NCI-H345 (cell line): ENCODE data around the gene RPP21.
A peak's percentile ranks its signal among the peaks of the same experiment; 100 is the strongest.

Experiments
- DNase-seq: peaks from one replicate; lab custom pipeline; 2025; lab: John Stamatoyannopoulos, UW

RPP21 gene

GRCh38 chr6:30380464-30380863 lies 35.5 kb downstream of the RPP21 start:
- DNase-seq = no peak

GRCh38 chr6:30386166-30386565 lies 41.2 kb downstream of the RPP21 start:
- no peak for DNase-seq

- DNase-seq = no peak
Observed at GRCh38 chr6:30391240-30391639, 46.3 kb downstream of the RPP21 start.

GRCh38 chr6:30394139-30394538 lies 49.2 kb downstream of the RPP21 start:
- peak; percentile 69 for DNase-seq
